CD4-positive, alpha-beta T cell treated with Interleukin-4 for 1 hour (primary cell): ENCODE results near the gene ASIC2.

ENCODE experiments used
- DNase-seq, 2 donors: peaks; one replicate each; pipeline ENCODE4 v3.0.0-alpha.2; 2020 to 2022

The ASIC2 gene

GRCh38 chr17:33287096-33287725 lies 5.9 kb downstream of the ASIC2 start:
- DNase-seq, result no peak

GRCh38 chr17:33285413-33285812 lies 7.7 kb downstream of the ASIC2 start:
- no peak for DNase-seq

- no peak for DNase-seq
Observed at GRCh38 chr17:33284022-33284421, 9.1 kb downstream of the ASIC2 start.

GRCh38 chr17:33280162-33280943 lies 12.7 kb downstream of the ASIC2 start:
- no peak for DNase-seq

DNA sequence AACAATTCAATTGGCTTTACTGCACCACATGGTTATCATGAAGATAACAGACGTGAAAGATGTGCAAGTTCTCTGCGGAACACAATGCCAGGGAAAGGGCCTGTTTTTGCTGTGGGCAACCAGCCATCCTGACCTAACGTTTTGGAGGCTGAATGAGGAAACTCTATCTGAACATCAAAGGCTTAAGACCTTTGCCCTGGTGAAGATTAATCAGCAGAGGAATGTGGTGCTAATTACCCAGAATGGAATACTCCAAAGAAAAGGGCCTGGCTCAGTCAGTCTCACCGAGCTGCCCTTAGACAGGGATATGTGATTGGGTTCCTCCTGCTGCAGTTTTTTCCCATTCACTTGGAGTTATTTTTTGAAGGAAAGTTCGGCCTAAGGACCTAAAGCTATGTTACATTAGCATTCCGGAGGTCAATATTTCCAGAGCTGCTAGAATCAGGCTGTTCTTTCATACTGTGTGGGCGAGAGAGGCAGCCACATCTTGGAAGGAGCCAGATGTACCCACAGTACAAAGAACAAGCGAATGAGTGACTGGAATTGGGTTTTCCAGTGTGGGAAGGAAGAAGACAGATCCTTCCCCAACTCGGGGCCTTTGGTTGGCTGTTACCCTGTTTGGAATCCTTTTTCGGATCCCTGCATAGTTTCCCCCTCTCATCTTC lies 15.5 kb downstream of the ASIC2 start:
- DNase-seq, result no peak

GRCh38 chr17:33273743-33274410 lies 19.2 kb downstream of the ASIC2 start:
- DNase-seq, result no peak

DNA sequence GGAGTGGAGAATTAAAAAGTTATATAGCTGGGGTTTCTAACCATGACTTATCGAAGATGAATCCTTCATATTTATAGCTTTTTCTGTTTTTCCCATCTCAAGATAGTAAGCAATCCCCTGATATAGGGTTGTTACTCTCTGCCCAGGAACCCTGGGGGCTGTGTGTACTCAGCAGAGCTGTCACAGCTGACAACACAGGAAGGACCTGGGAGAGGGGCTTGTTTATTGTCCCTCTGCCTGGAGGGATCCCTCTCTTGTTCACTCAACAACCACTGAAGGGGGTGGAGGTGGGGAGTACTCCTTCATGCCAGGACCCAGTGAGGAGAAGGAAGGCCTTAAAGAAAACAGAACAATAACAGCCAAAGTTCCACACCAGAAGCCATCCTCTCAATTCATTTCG lies 19.8 kb downstream of the ASIC2 start:
- no peak for DNase-seq

DNA sequence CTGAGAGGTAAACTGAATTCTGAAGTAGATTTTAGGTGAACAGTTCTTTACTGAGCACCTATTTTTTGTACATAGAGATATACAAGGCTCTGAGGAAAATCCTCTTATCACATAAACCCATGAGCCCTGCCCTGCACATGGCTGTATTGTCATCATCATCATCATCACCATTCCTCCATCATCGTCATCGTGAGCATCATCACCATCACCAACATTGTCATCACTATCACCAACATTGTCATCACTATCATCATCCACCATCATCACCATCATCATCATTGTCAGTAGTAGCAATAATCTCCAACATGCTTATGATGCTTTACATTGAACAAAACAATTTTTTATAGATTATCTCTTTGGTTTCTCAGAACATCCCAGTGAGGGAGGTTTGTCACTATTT lies 20.7 kb downstream of the ASIC2 start:
- no peak for DNase-seq

- no peak for DNase-seq
Observed at GRCh38 chr17:33269337-33270060, 23.6 kb downstream of the ASIC2 start.

- no peak for DNase-seq
Observed at GRCh38 chr17:33267851-33268548, 25.1 kb downstream of the ASIC2 start.

- DNase-seq, result no peak
Observed at GRCh38 chr17:33267271-33267790, 25.8 kb downstream of the ASIC2 start.

GRCh38 chr17:33266611-33267010 lies 26.5 kb downstream of the ASIC2 start:
- no peak for DNase-seq

DNA sequence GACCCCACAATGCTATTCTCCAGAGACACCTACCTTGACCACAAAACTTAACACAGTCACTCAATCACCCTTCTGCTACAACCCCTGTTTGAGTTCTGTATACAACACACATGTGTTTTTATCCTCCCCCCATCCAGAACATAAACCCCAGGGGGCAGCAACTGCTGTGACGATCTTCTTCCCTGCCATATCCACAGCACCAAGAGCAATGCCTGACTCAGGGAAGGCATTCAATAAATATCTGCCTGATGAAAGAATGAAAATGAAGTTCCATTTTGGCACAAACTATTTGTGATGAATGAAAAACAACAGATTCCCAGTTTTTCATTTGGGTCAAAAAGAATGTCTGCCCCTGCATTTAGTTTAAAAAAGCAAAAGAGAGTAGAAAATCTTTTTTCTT lies 27.0 kb downstream of the ASIC2 start:
- no peak for DNase-seq

DNA sequence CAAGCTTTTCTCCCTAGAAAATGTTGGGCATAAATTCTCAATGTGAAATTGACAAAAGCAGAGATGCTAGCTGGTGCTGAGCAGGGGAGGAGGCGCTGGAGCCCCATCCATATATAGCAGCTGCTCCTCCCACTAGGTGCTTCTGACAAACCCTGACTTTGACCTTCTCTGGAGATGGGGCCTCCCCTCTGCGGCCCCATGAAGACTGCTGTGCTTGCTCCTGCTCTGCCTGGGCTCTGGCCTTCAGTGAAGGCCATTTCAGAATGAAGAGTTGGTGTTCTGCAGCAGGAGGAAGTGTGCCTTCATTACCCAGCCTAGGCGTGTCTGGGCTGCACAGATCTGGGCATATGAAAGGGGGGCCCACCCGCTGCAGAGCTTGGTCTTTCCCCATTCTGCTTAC lies 29.7 kb downstream of the ASIC2 start:
- no peak for DNase-seq

- DNase-seq, result no peak
Observed at GRCh38 chr17:33262266-33263123, 30.6 kb downstream of the ASIC2 start.

DNA sequence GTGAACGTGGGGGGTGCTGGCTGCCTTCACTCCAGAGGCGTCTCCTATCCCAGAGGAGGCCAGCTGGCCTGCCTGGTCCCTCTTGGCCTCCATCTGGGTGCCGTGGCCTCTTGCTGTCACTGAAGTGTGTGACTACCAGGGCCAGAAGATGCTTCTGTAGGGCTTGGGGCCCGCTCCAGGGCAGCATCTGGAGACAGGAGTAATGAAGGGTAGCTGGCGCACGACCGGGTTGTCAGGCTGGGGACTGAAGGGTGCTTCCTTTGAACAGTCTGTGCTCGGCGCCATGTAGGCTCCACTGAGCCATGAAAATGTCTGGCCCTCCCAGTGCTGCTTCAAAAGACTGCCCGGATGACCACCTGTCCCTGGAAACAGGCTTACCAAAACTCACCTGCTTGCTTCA lies 31.3 kb downstream of the ASIC2 start:
- no peak for DNase-seq

DNA sequence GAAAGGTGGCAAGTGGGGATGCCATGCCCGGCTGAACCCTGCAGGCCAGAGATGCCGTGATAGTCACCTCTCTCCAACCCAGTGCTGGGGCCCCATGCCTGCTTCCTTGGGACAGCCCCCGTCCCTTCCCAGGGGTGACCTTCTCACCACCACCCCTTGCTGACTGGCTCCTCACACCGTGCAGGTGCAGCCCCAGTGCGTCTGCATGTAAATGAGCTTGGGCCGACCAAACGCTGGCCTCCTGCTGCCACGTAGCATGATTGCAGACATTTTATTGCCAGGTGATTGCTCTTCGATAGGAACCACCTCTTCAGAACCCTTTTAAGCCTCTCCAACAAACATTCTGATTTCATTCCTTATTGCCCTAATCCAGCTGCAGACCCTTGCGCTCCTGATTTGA lies 32.5 kb downstream of the ASIC2 start:
- DNase-seq, result no peak

GRCh38 chr17:33258296-33258695 lies 34.8 kb downstream of the ASIC2 start:
- DNase-seq, result no peak

- DNase-seq, result no peak
Observed at GRCh38 chr17:33245183-33245582, 47.9 kb downstream of the ASIC2 start.

GRCh38 chr17:33243732-33244131 lies 49.4 kb downstream of the ASIC2 start:
- no peak for DNase-seq
